Measurements from ENCODE around the gene LIMS3.
"Not testable (repeated sequence)": the region's sequence is repeated elsewhere in the genome, so short reads cannot be mapped to it uniquely, and the experiment has no call there.

LIMS3 gene

DNA sequence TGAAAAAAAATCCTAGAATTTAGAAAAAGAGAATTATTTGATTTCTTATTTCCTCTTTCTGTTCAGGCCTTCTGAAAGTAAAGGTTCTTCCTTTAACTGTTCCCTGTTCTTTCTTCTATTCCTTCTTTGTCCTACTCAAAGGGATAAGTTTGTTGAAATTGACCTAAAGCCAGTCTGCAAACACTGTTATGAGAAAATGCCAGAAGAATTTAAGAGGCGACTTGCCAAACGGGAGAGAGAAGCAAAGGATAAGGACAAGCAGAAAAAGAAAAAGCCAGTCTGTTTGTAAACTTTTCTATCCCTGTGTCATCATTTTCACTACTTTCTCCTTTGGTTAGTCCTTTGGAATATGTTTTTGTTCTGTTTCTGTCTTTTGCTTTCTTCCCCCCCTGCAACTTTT lies 26.0 kb downstream of the LIMS3 start:
- DNase-seq (ENCODE audit: low read depth): not testable (repeated sequence)

GRCh38 chr2:109927803-109928202 lies 29.3 kb downstream of the LIMS3 start:
- DNase-seq (ENCODE audit: low read depth): not testable (repeated sequence)

DNA sequence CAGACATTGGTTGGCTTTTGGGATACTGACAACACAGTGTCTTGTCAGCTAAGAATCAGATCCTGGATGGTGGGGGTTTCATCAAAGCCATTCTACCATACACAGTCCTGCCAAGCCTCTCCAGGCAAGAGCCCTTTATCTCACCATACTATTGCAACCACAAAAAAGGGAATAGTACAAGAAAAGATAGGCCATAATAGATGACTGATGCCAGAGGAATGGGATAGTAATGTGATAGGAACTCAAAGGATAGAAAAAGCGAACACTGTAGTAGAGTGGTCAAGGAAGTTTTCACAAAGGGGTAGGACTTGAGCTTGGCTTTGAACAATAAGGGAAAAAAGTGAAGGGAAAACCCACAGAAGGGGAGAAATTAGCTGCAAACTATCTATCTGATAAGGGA lies 30.7 kb downstream of the LIMS3 start:
- DNase-seq (ENCODE audit: low read depth): not testable (repeated sequence)

DNA sequence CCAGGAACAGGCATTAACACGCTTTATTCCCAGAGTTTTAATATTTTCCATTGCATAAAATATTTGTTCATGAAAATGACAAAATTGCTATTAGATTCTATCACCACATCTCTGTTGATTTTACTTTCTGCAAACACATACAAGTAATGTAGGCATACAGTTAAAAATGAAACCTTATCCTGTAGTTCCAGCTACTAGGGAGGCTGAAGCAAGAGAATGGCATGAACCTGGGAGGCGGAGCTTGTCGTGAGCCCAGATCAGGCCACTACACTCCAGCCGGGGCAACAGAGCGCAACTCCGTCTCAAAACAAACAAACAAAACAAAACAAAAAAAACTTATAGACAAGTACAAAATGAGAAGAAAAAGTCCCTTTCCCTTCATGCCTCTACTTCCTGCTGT lies 38.0 kb downstream of the LIMS3 start:
- not testable (repeated sequence) for DNase-seq (ENCODE audit: low read depth)

GRCh38 chr2:109945362-109945761 lies 46.9 kb downstream of the LIMS3 start:
- DNase-seq (ENCODE audit: low read depth): not testable (repeated sequence)

DNA sequence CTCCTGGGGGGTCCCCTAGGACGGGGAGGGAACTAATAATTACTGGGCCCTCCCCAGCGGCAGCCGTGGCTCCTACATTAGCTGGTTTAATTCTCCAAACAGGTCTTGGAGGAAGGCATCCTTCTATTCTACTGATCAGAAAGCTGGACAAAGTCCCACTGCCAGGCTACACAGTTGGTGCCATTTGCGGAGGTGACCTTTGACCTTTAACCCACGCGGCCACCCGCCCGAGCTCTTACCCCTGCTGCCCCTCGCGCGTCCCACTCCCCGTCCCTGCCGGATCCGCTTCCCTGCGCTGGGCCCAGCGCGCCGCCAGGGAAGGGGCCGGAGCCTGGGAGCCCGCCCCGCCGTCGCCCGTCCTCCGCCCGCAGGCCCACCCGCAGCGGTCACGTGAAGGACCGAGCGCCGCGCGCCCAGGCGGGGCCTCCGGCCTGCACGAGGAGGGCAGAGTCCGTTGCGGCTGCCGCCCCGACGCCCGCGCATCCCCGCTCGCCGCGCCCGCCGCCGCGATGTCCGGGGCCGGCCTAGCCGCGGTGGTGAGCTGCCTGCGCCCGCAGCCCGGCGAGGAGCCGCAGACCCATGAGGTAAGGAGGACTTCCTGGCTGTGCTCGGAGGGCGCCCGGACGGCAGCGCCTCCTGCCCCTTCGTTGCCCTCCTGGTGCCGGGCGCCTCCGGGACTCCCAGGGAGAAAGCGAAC lies 48.9 kb downstream of the LIMS3 start:
- DNase-seq (ENCODE audit: low read depth): not testable (repeated sequence)

DNA sequence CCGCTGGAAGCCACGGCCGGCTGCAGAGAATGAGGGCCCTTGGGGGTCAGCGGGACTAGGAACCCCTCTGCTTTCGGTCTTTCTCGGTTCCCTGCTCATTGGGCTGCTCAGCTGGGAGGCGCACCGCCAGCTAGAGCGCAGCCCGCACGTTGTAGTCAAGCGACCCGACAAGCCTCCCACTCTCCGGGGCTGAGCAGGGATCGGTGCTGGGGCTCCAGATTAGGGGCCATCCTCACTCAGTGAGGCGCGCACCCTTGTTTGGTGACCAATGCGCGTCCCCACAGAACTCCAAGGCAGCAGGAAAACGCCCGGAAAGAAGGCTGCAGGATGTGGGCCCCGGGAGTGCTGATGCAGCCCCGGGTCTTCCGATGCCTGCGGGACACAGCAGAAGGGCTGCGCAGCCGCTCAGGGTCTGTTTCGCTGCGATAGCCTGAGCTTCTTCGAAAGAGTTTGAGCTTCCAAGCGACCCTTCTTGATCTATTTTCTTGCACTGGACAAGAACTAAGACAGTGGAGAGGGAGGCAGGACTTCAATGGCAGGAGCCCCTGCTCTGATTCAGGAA lies 49.6 kb downstream of the LIMS3 start:
- not testable (repeated sequence) for DNase-seq (ENCODE audit: low read depth)

DNA sequence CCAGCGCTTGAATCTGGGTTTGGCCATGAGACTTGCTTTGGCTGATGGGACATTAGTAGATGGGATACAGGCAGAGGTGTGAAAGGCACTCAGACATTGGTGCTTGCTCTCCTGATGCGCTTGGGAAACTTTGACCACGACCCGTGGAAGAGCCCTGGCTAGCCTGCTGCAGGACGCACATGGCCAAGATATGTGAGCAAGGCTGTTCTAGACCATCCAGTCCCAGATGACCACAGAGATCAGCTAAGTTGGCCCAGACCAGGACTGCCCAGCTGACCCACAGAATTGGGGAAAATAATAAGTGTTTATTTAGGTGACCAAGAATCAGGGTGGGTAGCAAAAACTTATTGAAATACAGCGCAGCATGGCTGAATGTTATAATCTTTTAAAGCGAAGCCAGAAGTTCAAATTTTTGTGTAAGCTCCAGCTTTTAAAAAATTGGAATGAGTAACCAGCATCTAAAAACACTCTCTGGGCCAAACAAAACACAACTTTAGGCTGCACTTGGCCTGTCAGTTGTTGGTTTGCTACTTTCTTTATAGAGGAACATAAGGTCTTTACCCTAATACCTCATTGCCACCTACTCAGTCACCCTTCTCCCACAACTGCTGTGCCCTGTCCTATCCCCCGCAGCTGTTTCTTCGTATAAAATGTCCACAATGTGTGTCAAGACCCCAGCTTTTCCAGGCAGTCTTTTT lies 51.8 kb downstream of the LIMS3 start:
- DNase-seq (ENCODE audit: low read depth): not testable (repeated sequence)

DNA sequence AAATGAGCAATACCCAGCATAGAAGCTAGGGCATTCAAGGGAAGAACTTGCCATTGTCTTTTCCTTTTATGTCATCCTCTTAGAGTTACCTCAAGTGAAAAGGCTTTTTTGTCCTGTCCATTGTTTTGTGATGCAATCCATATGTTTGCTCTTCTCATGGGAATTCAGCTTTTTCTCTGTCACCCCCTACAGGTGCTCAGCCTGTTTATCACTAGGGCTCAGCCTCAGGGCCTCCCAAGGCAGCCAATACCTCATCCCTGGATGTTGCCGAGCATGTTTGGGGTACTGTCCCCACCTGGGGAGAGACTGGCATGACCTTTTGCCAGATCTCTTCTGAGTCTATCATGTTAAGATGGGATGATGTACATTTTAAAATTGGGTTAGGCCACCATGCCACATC lies 65.5 kb downstream of the LIMS3 start:
- not testable (repeated sequence) for DNase-seq (ENCODE audit: low read depth)

DNA sequence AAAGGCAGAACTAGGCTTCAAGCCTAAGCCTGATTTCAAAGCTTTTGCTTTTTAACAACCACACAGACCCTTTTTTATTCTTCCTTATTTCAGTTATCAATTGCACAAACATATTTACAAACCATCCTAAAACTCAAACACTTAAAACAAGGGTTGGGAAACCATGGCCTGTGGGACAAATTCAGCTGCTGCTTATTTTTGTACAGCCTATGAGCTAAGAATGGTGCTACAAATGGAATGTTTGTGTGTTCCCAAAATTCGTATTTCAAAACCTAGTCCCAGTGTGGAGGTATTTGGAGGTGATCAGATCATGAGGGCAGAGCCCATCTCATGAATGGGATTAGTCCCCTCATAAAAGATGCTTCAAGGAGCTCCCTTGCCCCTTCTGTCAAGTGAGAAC lies 67.0 kb downstream of the LIMS3 start:
- not testable (repeated sequence) for DNase-seq (ENCODE audit: low read depth)

DNA sequence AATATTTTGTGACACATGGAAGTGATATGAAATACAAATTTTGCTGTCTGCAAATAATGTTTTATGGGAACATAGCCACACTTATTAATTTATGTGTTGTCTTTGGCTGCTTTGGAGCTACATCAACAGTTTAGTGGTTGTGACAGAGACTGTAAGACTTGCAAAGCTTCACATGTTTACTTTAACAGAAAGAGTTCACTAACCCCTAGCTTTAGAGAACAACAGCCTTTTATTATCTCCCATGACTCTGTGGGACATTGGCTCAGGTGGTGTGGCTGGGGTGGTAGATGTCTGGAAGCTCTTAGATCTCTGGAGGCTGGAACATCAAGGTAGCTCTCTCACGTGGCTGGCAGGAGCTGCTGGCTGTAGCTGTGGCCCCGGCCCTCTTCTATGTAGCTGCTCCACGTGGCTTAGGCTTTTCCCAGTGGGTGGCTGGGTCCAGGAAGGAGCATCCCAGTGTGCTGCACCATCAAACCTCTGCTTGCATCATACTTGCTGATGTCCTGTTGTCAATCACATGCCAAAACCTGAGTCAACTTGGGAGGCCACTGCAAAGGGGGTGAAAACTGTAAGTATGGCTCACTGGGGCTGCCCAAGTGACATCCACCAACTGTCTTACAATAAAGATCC lies 67.7 kb downstream of the LIMS3 start:
- DNase-seq (ENCODE audit: low read depth): not testable (repeated sequence)

DNA sequence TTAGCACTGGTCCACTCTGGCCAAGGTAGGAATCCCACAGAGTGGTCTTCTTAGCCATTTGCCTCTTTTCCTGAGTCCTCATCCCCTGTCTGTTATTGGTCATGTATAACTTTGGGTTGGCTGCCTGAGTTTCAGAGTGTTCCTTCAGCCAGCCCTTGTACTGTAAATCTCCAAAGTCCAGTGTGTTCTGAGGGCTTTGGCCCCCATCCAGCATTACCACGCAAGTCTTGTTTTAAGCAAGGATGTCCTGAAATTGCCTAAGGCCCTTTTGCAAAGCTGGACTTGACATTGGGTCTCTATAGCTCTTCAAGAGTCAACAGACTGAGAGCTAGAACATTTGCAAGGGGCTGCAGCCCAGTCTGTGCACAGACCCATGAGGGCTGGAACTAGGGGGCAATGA lies 68.4 kb downstream of the LIMS3 start:
- not testable (repeated sequence) for DNase-seq (ENCODE audit: low read depth)

DNA sequence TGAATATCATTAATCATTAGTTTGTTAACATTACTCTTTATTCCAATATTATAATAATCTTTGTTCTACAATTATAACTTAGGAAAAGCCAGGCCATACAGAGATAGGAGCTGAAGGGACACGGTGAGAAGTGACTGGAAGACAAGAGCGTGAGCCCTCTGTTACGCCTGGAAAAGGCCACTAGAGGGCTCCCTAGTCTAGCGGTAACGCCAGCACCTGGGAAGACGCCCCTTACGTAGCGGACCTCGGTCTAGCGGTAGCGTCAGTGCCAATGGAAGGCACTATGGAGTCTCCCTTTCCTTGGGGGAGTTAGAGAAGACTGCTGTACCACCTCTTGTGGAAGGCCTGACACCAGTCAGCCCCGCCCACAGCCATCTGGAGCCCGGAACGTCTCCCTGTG lies 71.4 kb downstream of the LIMS3 start:
- not testable (repeated sequence) for DNase-seq (ENCODE audit: low read depth)

DNA sequence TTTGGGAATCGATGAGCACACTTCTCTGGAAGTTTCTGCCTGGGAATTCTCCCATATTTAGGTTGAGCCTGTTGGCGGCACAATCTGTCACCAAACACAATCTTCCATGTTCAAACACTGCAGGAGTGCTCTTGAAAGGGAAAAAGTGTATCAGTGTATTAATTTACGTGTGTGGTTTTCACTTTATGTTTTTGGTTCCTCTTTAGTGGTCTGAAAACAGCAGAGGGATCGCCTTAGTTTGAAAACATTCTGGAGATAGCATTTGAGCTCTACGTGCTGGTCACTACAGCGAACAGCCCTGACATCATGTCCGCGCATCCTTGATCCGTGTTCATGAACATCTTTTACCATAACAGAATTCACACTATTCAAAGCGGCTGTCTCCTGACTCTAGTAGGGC lies 73.2 kb downstream of the LIMS3 start:
- not testable (repeated sequence) for DNase-seq (ENCODE audit: low read depth)

All from stimulated activated CD8-positive, alpha-beta memory T cell treated with anti-CD3 and anti-CD28 coated beads, Interleukin-12 subunit alpha, Interleukin-12 subunit beta, amount 100 ng/mL, for 1 hour (primary cell).